ENCODE measurements around the gene BMERB1.
A peak's percentile ranks its signal among the peaks of the same experiment; 100 is the strongest.
"Not testable (repeated sequence)": the region's sequence is repeated elsewhere in the genome, so short reads cannot be mapped to it uniquely, and the experiment has no call there.

The BMERB1 gene

GRCh38 chr16:15418206-15418605 is 16.2 kb upstream of the BMERB1 start:
- no peak overlapping the region for H3K4me3 ChIP-seq (ENCODE audit: control insufficient read depth, low read depth, low read length)
- no peak for TF ChIP-seq CTCF (IDR thresholded peaks at IDR 0.05; ENCODE audit: control insufficient read depth, insufficient read depth, low read depth, low read length, missing control alignments)
- no peak for DNase-seq (ENCODE audit: low read depth)

GRCh38 chr16:15421696-15422095 is 12.7 kb upstream of the BMERB1 start:
- H3K4me3 ChIP-seq (ENCODE audit: control insufficient read depth, low read depth, low read length); DNase-seq (ENCODE audit: low read depth): not testable (repeated sequence)

- no peak for DNase-seq (ENCODE audit: low read depth)
- no peak for TF ChIP-seq CTCF (IDR thresholded peaks at IDR 0.05; ENCODE audit: control insufficient read depth, insufficient read depth, low read depth, low read length, missing control alignments)
- H3K4me3 ChIP-seq (ENCODE audit: control insufficient read depth, low read depth, low read length): no peak overlapping the region
These were observed 12.2 kb upstream of the BMERB1 start for GRCh38 chr16:15422222-15422621.

GRCh38 chr16:15425861-15426260 is 8.5 kb upstream of the BMERB1 start:
- no peak overlapping the region for H3K4me3 ChIP-seq (ENCODE audit: control insufficient read depth, low read depth, low read length)
- no peak for DNase-seq (ENCODE audit: low read depth)
- no peak for TF ChIP-seq CTCF (IDR thresholded peaks at IDR 0.05; ENCODE audit: control insufficient read depth, insufficient read depth, low read depth, low read length, missing control alignments)

GRCh38 chr16:15426796-15427195 is 7.6 kb upstream of the BMERB1 start:
- no peak overlapping the region for H3K4me3 ChIP-seq (ENCODE audit: control insufficient read depth, low read depth, low read length)
- no peak for TF ChIP-seq CTCF (IDR thresholded peaks at IDR 0.05; ENCODE audit: control insufficient read depth, insufficient read depth, low read depth, low read length, missing control alignments)
- DNase-seq (ENCODE audit: low read depth): no peak

GRCh38 chr16:15427648-15428239 is 6.6 kb upstream of the BMERB1 start:
- peak; percentile 73 for TF ChIP-seq CTCF (IDR thresholded peaks at IDR 0.05; ENCODE audit: control insufficient read depth, insufficient read depth, low read depth, low read length, missing control alignments)
- DNase-seq (ENCODE audit: low read depth): peak; percentile 62
- H3K4me3 ChIP-seq (ENCODE audit: control insufficient read depth, low read depth, low read length): no peak overlapping the region

- not testable (repeated sequence) for DNase-seq (ENCODE audit: low read depth); H3K4me3 ChIP-seq (ENCODE audit: control insufficient read depth, low read depth, low read length)
These were observed 3.5 kb upstream of the BMERB1 start for GRCh38 chr16:15430884-15431283.

GRCh38 chr16:15434079-15434424 is 336 bp upstream of the BMERB1 start:
- no peak for TF ChIP-seq CTCF (IDR thresholded peaks at IDR 0.05; ENCODE audit: control insufficient read depth, insufficient read depth, low read depth, low read length, missing control alignments)
- no peak for DNase-seq (ENCODE audit: low read depth)
- peak overlapping the region; percentile 86 for H3K4me3 ChIP-seq (ENCODE audit: control insufficient read depth, low read depth, low read length)
